HG03103 (cell line): Measurements from ENCODE around the gene TCF25.
"Not testable (repeated sequence)": the region's sequence is repeated elsewhere in the genome, so short reads cannot be mapped to it uniquely, and the experiment has no call there.

Experiments
- ATAC-seq: cut with Tn5 transposase; IDR thresholded peaks from one replicate; pipeline ENCODE4 v1.9.1; 2021; ENCODE audit warnings: low read depth; ENCODE audit not compliant: unreplicated experiment

TCF25 gene

GRCh38 chr16:89935620-89936019, 62.2 kb downstream of the TCF25 start:
- not testable (repeated sequence) for ATAC-seq

GRCh38 chr16:89936034-89936433, 62.6 kb downstream of the TCF25 start:
- ATAC-seq, result no peak

GRCh38 chr16:89936508-89936907, 63.1 kb downstream of the TCF25 start:
- ATAC-seq, result no peak

GRCh38 chr16:89936981-89937380, 63.6 kb downstream of the TCF25 start:
- no peak for ATAC-seq

- ATAC-seq, result no peak
Observed at GRCh38 chr16:89938175-89938885, 64.9 kb downstream of the TCF25 start.

- ATAC-seq, result no peak
Observed at GRCh38 chr16:89944773-89945172, 71.4 kb downstream of the TCF25 start.

- no peak for ATAC-seq
Observed at GRCh38 chr16:89945654-89946053, 72.3 kb downstream of the TCF25 start.

- ATAC-seq, result no peak
Observed at GRCh38 chr16:89946515-89946914, 73.1 kb downstream of the TCF25 start.

GRCh38 chr16:89949121-89949742, 75.8 kb downstream of the TCF25 start:
- no peak for ATAC-seq

- no peak for ATAC-seq
Observed at GRCh38 chr16:89949756-89950155, 76.4 kb downstream of the TCF25 start.

- ATAC-seq, result no peak
Observed at GRCh38 chr16:89951509-89951908, 78.1 kb downstream of the TCF25 start.

GRCh38 chr16:89952049-89952448, 78.7 kb downstream of the TCF25 start:
- ATAC-seq, result no peak

- no peak for ATAC-seq
Observed at GRCh38 chr16:89952551-89952950, 79.2 kb downstream of the TCF25 start.

GRCh38 chr16:89953671-89954406, 80.4 kb downstream of the TCF25 start:
- no peak for ATAC-seq

- no peak for ATAC-seq
Observed at GRCh38 chr16:89954462-89954861, 81.1 kb downstream of the TCF25 start.

- no peak for ATAC-seq
Observed at GRCh38 chr16:89955001-89955685, 81.8 kb downstream of the TCF25 start.

- no peak for ATAC-seq
Observed at GRCh38 chr16:89956505-89957215, 83.3 kb downstream of the TCF25 start.

GRCh38 chr16:89957216-89957785, 83.9 kb downstream of the TCF25 start:
- no peak for ATAC-seq

GRCh38 chr16:89958068-89958467, 84.7 kb downstream of the TCF25 start:
- ATAC-seq, result no peak

GRCh38 chr16:89958596-89958995, 85.2 kb downstream of the TCF25 start:
- no peak for ATAC-seq
